ENCODE data around the gene ANKS4B.

Gene ANKS4B

GRCh38 chr16:21302454-21302853, 69.0 kb downstream of the ANKS4B start:
- DNase-seq: peak; percentile 49

GRCh38 chr16:21302898-21303528, 69.5 kb downstream of the ANKS4B start:
- no peak for DNase-seq
